ENCODE measurements around the gene SLC25A21.

DNA sequence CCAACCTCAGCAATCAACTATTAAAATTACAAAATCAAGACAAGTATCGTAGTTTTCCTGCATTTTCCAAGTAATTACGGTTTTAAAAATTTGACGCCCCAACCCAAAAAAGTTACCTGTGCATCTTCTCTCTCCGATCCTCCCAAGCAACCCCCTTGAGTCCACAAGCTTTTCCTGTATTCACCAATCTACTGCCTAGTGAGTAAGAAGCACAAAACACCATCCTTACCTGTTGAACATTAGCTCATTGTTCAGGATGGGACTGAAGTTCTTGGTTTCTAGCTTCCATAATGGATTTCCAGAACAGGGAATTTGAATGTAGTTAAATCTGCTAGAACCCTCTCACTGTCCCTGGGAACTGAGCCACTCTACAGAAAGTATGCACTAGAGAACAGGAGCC lies 348.8 kb downstream of the SLC25A21 start:
- no peak for TF ChIP-seq CTCF (conservative IDR thresholded peaks at IDR 0.05 in 1 of 2, IDR thresholded peaks at IDR 0.05 in 1 of 2; ENCODE audit: low read depth in 1 of 2, low read length in 2 of 2)
- TF ChIP-seq EZH2 (IDR thresholded peaks at IDR 0.05; ENCODE audit: low read length, missing control alignments) = no peak
